GM12878 (cell line): ENCODE results near the gene OR2T6. TPM values are rescaled to one million over a fixed set of nuclear protein-coding genes. Genes with fewer than 3 reads are reported as not detected.
A peak's percentile ranks its signal among the peaks of the same experiment; 100 is the strongest.

ENCODE experiments used
- ATAC-seq: fragments of 200-7000 bp; cut with Tn5 transposase; 3 replicates; pipeline ENCODE4 v1.9.1; 2020; ENCODE audit warnings: mild to moderate bottlenecking, moderate library complexity
- BruUV-seq: library from RNA; stranded (reverse); fragments of 400-500 nt; replicated peaks from 2 replicates; lab custom pipeline; 2021; lab: Mats Ljungman, UMichigan
- CTCF ChIA-PET: fragments of 300-600 bp; sonication (Branson Sonifier 250); formaldehyde crosslinking; extraction: SDS; loops from one replicate; lab custom pipeline; 2021; ENCODE audit warnings: inconsistent platforms; lab: Yijun Ruan, JAX
- POLR2A ChIA-PET: fragments of 350-600 bp; formaldehyde crosslinking; extraction: SDS; loops from one replicate; lab custom pipeline; 2021; ENCODE audit warnings: inconsistent platforms; lab: Charles Lee
- RAD21 ChIA-PET: fragments of 300-600 bp; sonication (Branson Sonifier 250); formaldehyde crosslinking; loops from one replicate; lab custom pipeline; 2023; ENCODE audit warnings: antibody characterized with exemption; ENCODE audit not compliant: unreplicated experiment; lab: Charles Lee
- SMC1A ChIA-PET: fragments of 300-600 bp; sonication (Branson Sonifier 250); formaldehyde crosslinking; loops from one replicate; lab custom pipeline; 2023; ENCODE audit not compliant: unreplicated experiment, uncharacterized antibody; lab: Charles Lee
- DNase-seq: peaks from one replicate; pipeline ENCODE4 v3.0.0-alpha.2; 2011; ENCODE audit warnings: low read depth, low spot score
- FAIRE-seq: peaks from 3 replicates; lab custom pipeline; 2011; peaks lifted over from hg19 to GRCh38; lab: Jason Lieb, UNC
- H2AFZ ChIP-seq: 2 replicates; pipeline ENCODE4 v1.6.0; 2011; ENCODE audit warnings: low read depth, low read length, control low read depth; ENCODE audit not compliant: control insufficient read depth
- H3K27ac ChIP-seq: 2 replicates; pipeline ENCODE4 v1.5.1; 2011; ENCODE audit warnings: control low read depth; ENCODE audit not compliant: control insufficient read depth, insufficient read depth
- H3K27me3 ChIP-seq, 2 experiments: replicated peaks in 1 of 2; 2 replicates each; pipeline versions ENCODE4 v1.6.0 to v1.6.1; 2011; ENCODE audit warnings: low read length in 1 of 2; ENCODE audit not compliant: control insufficient read depth in 2 of 2, insufficient read depth in 2 of 2
- H3K36me3 ChIP-seq, 2 experiments: 2 replicates each; pipeline ENCODE4 v1.5.1; 2011; ENCODE audit warnings: low read length in 1 of 2; ENCODE audit not compliant: control insufficient read depth in 2 of 2, insufficient read depth in 2 of 2
- H3K4me1 ChIP-seq: 2 replicates; pipeline ENCODE4 v1.6.1; 2011; ENCODE audit warnings: mild to moderate bottlenecking, low read length, moderate library complexity, mixed read lengths; ENCODE audit not compliant: control insufficient read depth, insufficient read depth
- H3K4me2 ChIP-seq: 2 replicates; pipeline ENCODE4 v1.6.0; 2011; ENCODE audit warnings: control low read depth; ENCODE audit not compliant: control insufficient read depth, insufficient read depth
- H3K4me3 ChIP-seq: fragments of 200-600 bp; sonication (generic); 2 replicates; pipeline ENCODE4 v1.5.1; 2016
- H3K79me2 ChIP-seq: 2 replicates; pipeline ENCODE4 v1.6.0; 2011; ENCODE audit warnings: low read length; ENCODE audit not compliant: control insufficient read depth, insufficient read depth
- H3K9ac ChIP-seq: 2 replicates; pipeline ENCODE4 v1.8.0; 2011; ENCODE audit warnings: low read length, control low read depth, mixed read lengths; ENCODE audit not compliant: control insufficient read depth, insufficient read depth
- H3K9me3 ChIP-seq: replicated peaks from 3 replicates; pipeline ENCODE4 v1.5.1; 2011; ENCODE audit warnings: mild to moderate bottlenecking, low read length; ENCODE audit not compliant: control insufficient read depth, insufficient read depth
- H4K20me1 ChIP-seq: 2 replicates; pipeline ENCODE4 v1.6.0; 2011; ENCODE audit not compliant: control insufficient read depth, insufficient read depth
- ASH2L ChIP-seq: fragments of 300-600, 200-600 bp; sonication (generic); IDR thresholded peaks from 2 replicates; pipeline ENCODE4 v1.6.1; 2017; ENCODE audit warnings: low read depth, mild to moderate bottlenecking, borderline replicate concordance
- GABPA ChIP-seq: IDR thresholded peaks from 2 replicates; pipeline ENCODE4 v1.6.1; 2014; ENCODE audit warnings: antibody characterized with exemption, low read depth, mild to moderate bottlenecking, inconsistent platforms
- RUNX3 ChIP-seq: IDR thresholded peaks from 2 replicates; pipeline ENCODE4 v1.6.1; 2012; ENCODE audit warnings: low read length, inconsistent platforms
- SMC3 ChIP-seq: IDR thresholded peaks from 2 replicates; pipeline ENCODE4 v1.6.1; 2011; ENCODE audit warnings: low read length, improper control_type of control experiment, borderline replicate concordance
- SRF ChIP-seq, 2 experiments: IDR thresholded peaks; 2 replicates each; pipeline ENCODE4 v1.6.1; 2011; ENCODE audit warnings: low read depth in 2 of 2, low read length in 2 of 2, mild to moderate bottlenecking in 1 of 2, moderate library complexity in 1 of 2
- USF1 ChIP-seq: IDR thresholded peaks from 2 replicates; pipeline ENCODE4 v1.6.1; 2011; ENCODE audit warnings: borderline replicate concordance, low read depth, mild to moderate bottlenecking, moderate library complexity, mixed read lengths, low read length; ENCODE audit not compliant: insufficient read depth; ENCODE audit errors: extremely low read length
- WGBS: methylation state at CpG from one replicate; pipeline ENCODE4 v1.1.6; 2016; ENCODE audit warnings: low lambda C conversion rate; ENCODE audit not compliant: insufficient replicate concordance, insufficient coverage; ENCODE audit errors: missing lambda C conversion rate; 5-methylcytosine and 5-hydroxymethylcytosine counted together
- in situ Hi-C: fragments of 300-500 bp; cut with MboI; formaldehyde crosslinking; loops from 9 replicates; pipeline ENCODE4 v1.14.3; 2018; ENCODE audit warnings: mixed read lengths
- intact Hi-C: fragments of 100-400 bp; cut with micrococcal nuclease; formaldehyde crosslinking; loops from one replicate; pipeline ENCODE4 v1.14.2; 2022; ENCODE audit not compliant: unreplicated experiment
- polyA plus RNA-seq, 11 experiments: library from polyadenylated mRNA; depleted of rRNA in 4 of 11; unstranded in 6 of 11; stranded (reverse) in 5 of 11; fragments of >200 nt; fragmentation: Nextera tagmentation in 4 of 11; fragmentation: Illumina TruSeq in 1 of 11; extraction: Ambion mirVana in 4 of 11; extraction: Trizol in 1 of 11; gene quantifications; 1 replicate in 1 of 11; 2 replicates in 10 of 11; pipeline versions ENCODE4 v1.2.1 to v1.2.3, GENCODE V29; 2011 to 2016; ENCODE audit warnings: inconsistent platforms in 2 of 11, missing spikeins in 2 of 11, low read depth in 1 of 11
- total RNA-seq, 4 experiments: library from RNA; depleted of rRNA in 3 of 4; stranded (reverse); fragments of >200 nt in 3 of 4; fragmentation: Illumina TruSeq in 1 of 4; extraction: Trizol in 1 of 4; gene quantifications; 2 replicates each; pipeline versions ENCODE4 v1.2.1 to v1.2.3, GENCODE V29; 2013 to 2021
- TF ChIP-seq, protein P1 (sequence below), 3 experiments: IDR thresholded peaks in 2 of 3; conservative IDR thresholded peaks in 1 of 3; 2 replicates each; pipeline ENCODE4 v1.5.1; 2011; ENCODE audit warnings: low read depth in 3 of 3, low read length in 3 of 3, mild to moderate bottlenecking in 3 of 3, control low read depth in 2 of 3, moderate library complexity in 2 of 3, inconsistent platforms in 1 of 3, mixed read lengths in 1 of 3; ENCODE audit not compliant: control insufficient read depth in 2 of 3, insufficient read depth in 1 of 3; ENCODE audit errors: extremely low read depth in 1 of 3

Gene OR2T6
- total and polyA plus RNA-seq, 10 of the 15 experiments (the other 5 are each of a cell fraction or from before 2014, with no cell fraction given), result not detected

GRCh38 chr1:248366609-248367008 is 8.9 kb upstream of the OR2T6 start (continued):
- TF ChIP-seq USF1 (no peak), GABPA (no peak), ASH2L (no peak)

DNA sequence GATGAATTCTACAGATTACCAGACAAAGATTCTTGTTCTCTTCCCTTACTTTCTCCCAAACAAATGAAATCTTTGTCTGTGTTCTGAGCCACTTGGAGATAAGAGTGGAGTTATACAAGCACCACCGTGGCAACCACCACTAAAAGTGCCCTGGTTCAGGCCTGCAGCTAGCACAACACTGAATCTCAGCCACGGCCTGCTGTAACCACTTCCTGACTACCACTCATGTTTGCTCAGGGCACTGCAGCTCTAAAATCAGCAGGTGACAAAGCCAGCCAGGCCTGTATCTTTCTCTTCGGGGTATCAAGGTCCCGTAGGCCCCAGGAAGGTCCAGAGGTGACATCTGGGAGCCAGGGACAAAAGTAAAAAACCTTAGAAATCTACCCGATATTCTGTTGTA is 3.2 kb upstream of the OR2T6 start:
- no peaks in the 10 kb centered on the region for H3K4me1 ChIP-seq
- H3K79me2 ChIP-seq, result no peaks in the 10 kb centered on the region
- H2AFZ ChIP-seq, result peak overlapping the region; percentile 41
- H3K9me3 ChIP-seq, result no peaks in the 10 kb centered on the region
- CTCF ChIA-PET, result interaction anchor here (1.4 kb wide), 1 partner anchor 32 kb away, joined by 4 read pairs; no protein-coding TSS in a partner anchor
- no peak overlapping the region for H3K9ac ChIP-seq
- H3K36me3 ChIP-seq, result no peaks in the 10 kb centered on the region
- WGBS, result 17% methylated on average over 5 of the region's 5 CpGs
- POLR2A ChIA-PET, result no interaction called here
- H4K20me1 ChIP-seq, result no peaks in the 10 kb centered on the region
- intact Hi-C loops (no loop called here), in situ Hi-C loops (no loop called here)
- no peak overlapping the region for H3K27ac ChIP-seq
- FAIRE-seq (no peak), ATAC-seq (peak; percentile 70), DNase-seq (no peak)
- H3K4me2 ChIP-seq, result no peak overlapping the region
- SMC1A ChIA-PET, result interaction anchor here (1.4 kb wide), 1 partner anchor 13 kb away, joined by 4 read pairs; no protein-coding TSS in a partner anchor
- RAD21 ChIA-PET, result no interaction called here
- TF ChIP-seq, protein P1, sequence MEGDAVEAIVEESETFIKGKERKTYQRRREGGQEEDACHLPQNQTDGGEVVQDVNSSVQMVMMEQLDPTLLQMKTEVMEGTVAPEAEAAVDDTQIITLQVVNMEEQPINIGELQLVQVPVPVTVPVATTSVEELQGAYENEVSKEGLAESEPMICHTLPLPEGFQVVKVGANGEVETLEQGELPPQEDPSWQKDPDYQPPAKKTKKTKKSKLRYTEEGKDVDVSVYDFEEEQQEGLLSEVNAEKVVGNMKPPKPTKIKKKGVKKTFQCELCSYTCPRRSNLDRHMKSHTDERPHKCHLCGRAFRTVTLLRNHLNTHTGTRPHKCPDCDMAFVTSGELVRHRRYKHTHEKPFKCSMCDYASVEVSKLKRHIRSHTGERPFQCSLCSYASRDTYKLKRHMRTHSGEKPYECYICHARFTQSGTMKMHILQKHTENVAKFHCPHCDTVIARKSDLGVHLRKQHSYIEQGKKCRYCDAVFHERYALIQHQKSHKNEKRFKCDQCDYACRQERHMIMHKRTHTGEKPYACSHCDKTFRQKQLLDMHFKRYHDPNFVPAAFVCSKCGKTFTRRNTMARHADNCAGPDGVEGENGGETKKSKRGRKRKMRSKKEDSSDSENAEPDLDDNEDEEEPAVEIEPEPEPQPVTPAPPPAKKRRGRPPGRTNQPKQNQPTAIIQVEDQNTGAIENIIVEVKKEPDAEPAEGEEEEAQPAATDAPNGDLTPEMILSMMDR (IDR thresholded peaks at IDR 0.05 in 2 of 3, conservative IDR thresholded peaks at IDR 0.05 in 1 of 3; ENCODE audit: control insufficient read depth in 2 of 3, extremely low read depth in 1 of 3, insufficient read depth in 1 of 3, low read depth in 3 of 3, low read length in 3 of 3), result no peak
- TF ChIP-seq RUNX3, result peak; percentile 23; the same call in 1 of the 2 replicates
- TF ChIP-seq SRF (IDR thresholded peaks at IDR 0.05; ENCODE audit: low read depth in 2 of 2, low read length in 2 of 2), result no peak
- no peak for TF ChIP-seq SMC3
- BruUV-seq, result no TSS peak
- no peak overlapping the region for H3K4me3 ChIP-seq
- H3K27me3 ChIP-seq, result no peaks in the 10 kb centered on the region
